Activated naive CD8-positive, alpha-beta T cell (primary cell): Measurements from ENCODE around the gene FAM170A.

Source experiments
- H3K27ac Mint-ChIP-seq: one replicate; pipeline ENCODE4 v1.8.0; 2021; ENCODE audit warnings: mixed read lengths
- H3K27me3 Mint-ChIP-seq: one replicate; pipeline ENCODE4 v1.8.0; 2021; ENCODE audit warnings: mixed read lengths
- H3K36me3 Mint-ChIP-seq: one replicate; pipeline ENCODE4 v1.8.0; 2021; ENCODE audit warnings: mixed read lengths
- H3K4me1 Mint-ChIP-seq: one replicate; pipeline ENCODE4 v1.8.0; 2021; ENCODE audit warnings: low read depth, mixed read lengths
- H3K4me3 Mint-ChIP-seq: one replicate; pipeline ENCODE4 v1.8.0; 2021; ENCODE audit warnings: mild to moderate bottlenecking, mixed read lengths
- H3K9me3 Mint-ChIP-seq: one replicate; pipeline ENCODE4 v1.8.0; 2021; ENCODE audit warnings: low read depth, mixed read lengths

Gene FAM170A, protein sequence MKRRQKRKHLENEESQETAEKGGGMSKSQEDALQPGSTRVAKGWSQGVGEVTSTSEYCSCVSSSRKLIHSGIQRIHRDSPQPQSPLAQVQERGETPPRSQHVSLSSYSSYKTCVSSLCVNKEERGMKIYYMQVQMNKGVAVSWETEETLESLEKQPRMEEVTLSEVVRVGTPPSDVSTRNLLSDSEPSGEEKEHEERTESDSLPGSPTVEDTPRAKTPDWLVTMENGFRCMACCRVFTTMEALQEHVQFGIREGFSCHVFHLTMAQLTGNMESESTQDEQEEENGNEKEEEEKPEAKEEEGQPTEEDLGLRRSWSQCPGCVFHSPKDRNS

GRCh38 chr5:119629339-119629738 lies at the start of gene FAM170A:
Gene FAM170A, plus strand, starts transcription at chr5:119629558. Its CDS starts 211 bp downstream, at chr5:119629769.
- no peaks in the 10 kb centered on the region for H3K9me3 Mint-ChIP-seq
- H3K36me3 Mint-ChIP-seq, result no peaks in the 10 kb centered on the region
- no peak within 1 kb of the TSS for H3K27ac Mint-ChIP-seq
- no peak within 1 kb of the TSS for H3K4me3 Mint-ChIP-seq
- H3K27me3 Mint-ChIP-seq, result peaks cover 1% of the 10 kb centered on the region
- no peaks in the 10 kb centered on the region for H3K4me1 Mint-ChIP-seq

- H3K27ac Mint-ChIP-seq, result no peak overlapping the region
These were observed 46.4 kb upstream of the FAM170A start for GRCh38 chr5:119582987-119583386.

GRCh38 chr5:119583684-119584083 lies 45.7 kb upstream of the FAM170A start:
- Mint-ChIP-seq H3K9me3 (no peaks in the 10 kb centered on the region), H3K36me3 (no peaks in the 10 kb centered on the region), H3K4me1 (no peaks in the 10 kb centered on the region), H3K27me3 (peaks cover 4% of the 10 kb centered on the region), H3K27ac (no peak overlapping the region), H3K4me3 (no peak overlapping the region)

More at GRCh38 chr5:119582987-119583386, 46.4 kb upstream of the FAM170A start:
- H3K27me3 Mint-ChIP-seq, result peaks cover 4% of the 10 kb centered on the region
- no peaks in the 10 kb centered on the region for H3K4me1 Mint-ChIP-seq
- no peaks in the 10 kb centered on the region for H3K36me3 Mint-ChIP-seq
- no peaks in the 10 kb centered on the region for H3K9me3 Mint-ChIP-seq
- no peak overlapping the region for H3K4me3 Mint-ChIP-seq

GRCh38 chr5:119596046-119596445 lies 33.3 kb upstream of the FAM170A start:
- peaks cover 10% of the 10 kb centered on the region for H3K9me3 Mint-ChIP-seq
- H3K4me3 Mint-ChIP-seq, result no peak overlapping the region
- H3K4me1 Mint-ChIP-seq, result no peaks in the 10 kb centered on the region
- no peak overlapping the region for H3K27ac Mint-ChIP-seq
- no peaks in the 10 kb centered on the region for H3K36me3 Mint-ChIP-seq
- H3K27me3 Mint-ChIP-seq, result no peaks in the 10 kb centered on the region

GRCh38 chr5:119597728-119598298 lies 31.5 kb upstream of the FAM170A start:
- Mint-ChIP-seq H3K4me3 (no peak overlapping the region), H3K36me3 (no peaks in the 10 kb centered on the region), H3K27ac (no peak overlapping the region), H3K9me3 (peaks cover 3% of the 10 kb centered on the region), H3K27me3 (no peaks in the 10 kb centered on the region), H3K4me1 (no peaks in the 10 kb centered on the region)

DNA sequence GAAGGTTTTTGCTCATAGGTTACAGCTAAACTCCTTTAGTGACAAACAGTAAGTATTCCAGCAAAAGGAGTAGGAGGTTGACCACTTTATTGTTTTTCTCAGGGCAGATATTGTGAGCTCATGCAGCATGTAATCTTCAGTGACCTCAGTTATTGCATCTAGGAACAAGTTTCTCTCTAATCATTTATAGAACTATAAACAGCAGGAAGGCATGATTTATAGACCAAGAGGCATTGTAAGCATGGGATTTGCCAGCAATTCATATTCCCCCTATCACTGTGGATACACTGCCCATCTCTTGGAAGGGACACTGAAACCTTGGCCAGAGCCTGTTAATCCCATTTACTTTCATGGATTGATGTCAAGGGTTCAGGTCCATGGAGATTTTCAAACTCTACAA lies 15.4 kb upstream of the FAM170A start:
- H3K27me3 Mint-ChIP-seq, result peaks cover 9% of the 10 kb centered on the region
- no peaks in the 10 kb centered on the region for H3K36me3 Mint-ChIP-seq
- H3K4me3 Mint-ChIP-seq, result no peak overlapping the region
- no peaks in the 10 kb centered on the region for H3K4me1 Mint-ChIP-seq
- H3K27ac Mint-ChIP-seq, result no peak overlapping the region
- H3K9me3 Mint-ChIP-seq, result peaks cover 6% of the 10 kb centered on the region

DNA sequence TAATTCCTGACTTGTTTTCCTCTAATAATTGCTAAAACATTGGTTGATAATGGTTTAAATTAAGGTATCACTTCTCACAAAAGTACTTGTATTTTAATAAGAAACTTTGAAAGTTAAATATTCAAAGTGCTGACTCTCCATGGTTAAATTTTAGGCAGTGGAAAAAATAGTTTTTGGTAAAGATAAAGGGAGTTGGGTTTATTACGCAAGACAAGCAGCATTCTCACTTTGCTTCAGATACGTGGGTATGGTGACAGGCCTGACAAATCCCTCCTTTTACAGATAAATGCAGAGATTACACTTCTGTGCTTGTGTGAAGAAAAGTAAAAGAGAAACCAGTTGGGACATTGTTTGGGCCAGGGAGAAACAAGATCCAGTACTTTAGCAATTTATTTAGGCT lies 14.5 kb upstream of the FAM170A start:
- Mint-ChIP-seq H3K27me3 (peaks cover 12% of the 10 kb centered on the region), H3K4me1 (no peaks in the 10 kb centered on the region), H3K27ac (no peak overlapping the region), H3K9me3 (peaks cover 9% of the 10 kb centered on the region), H3K36me3 (no peaks in the 10 kb centered on the region), H3K4me3 (no peak overlapping the region)

- H3K36me3 Mint-ChIP-seq, result no peaks in the 10 kb centered on the region
- H3K27me3 Mint-ChIP-seq, result peaks cover 6% of the 10 kb centered on the region
- no peaks in the 10 kb centered on the region for H3K4me1 Mint-ChIP-seq
- peaks cover 10% of the 10 kb centered on the region for H3K9me3 Mint-ChIP-seq
- no peak overlapping the region for H3K4me3 Mint-ChIP-seq
- H3K27ac Mint-ChIP-seq, result no peak overlapping the region
These were observed 3.3 kb upstream of the FAM170A start for GRCh38 chr5:119626086-119626485.

- Mint-ChIP-seq H3K27ac (no peak overlapping the region), H3K36me3 (no peaks in the 10 kb centered on the region), H3K4me3 (no peak overlapping the region), H3K4me1 (no peaks in the 10 kb centered on the region), H3K9me3 (no peaks in the 10 kb centered on the region), H3K27me3 (no peaks in the 10 kb centered on the region)
These were observed 1.5 kb downstream of the FAM170A start for GRCh38 chr5:119630752-119631440.

GRCh38 chr5:119631660-119632059 lies 2.3 kb downstream of the FAM170A start:
- H3K4me1 Mint-ChIP-seq, result no peaks in the 10 kb centered on the region
- H3K4me3 Mint-ChIP-seq, result no peak overlapping the region
- no peaks in the 10 kb centered on the region for H3K9me3 Mint-ChIP-seq
- no peaks in the 10 kb centered on the region for H3K36me3 Mint-ChIP-seq
- H3K27ac Mint-ChIP-seq, result no peak overlapping the region
- no peaks in the 10 kb centered on the region for H3K27me3 Mint-ChIP-seq

GRCh38 chr5:119651486-119651885 lies 22.1 kb downstream of the FAM170A start:
- no peak overlapping the region for H3K4me3 Mint-ChIP-seq
- no peaks in the 10 kb centered on the region for H3K9me3 Mint-ChIP-seq
- H3K27ac Mint-ChIP-seq, result no peak overlapping the region
- no peaks in the 10 kb centered on the region for H3K4me1 Mint-ChIP-seq
- no peaks in the 10 kb centered on the region for H3K36me3 Mint-ChIP-seq
- H3K27me3 Mint-ChIP-seq, result peaks cover 7% of the 10 kb centered on the region

GRCh38 chr5:119655061-119655460 lies 25.7 kb downstream of the FAM170A start:
- Mint-ChIP-seq H3K36me3 (no peaks in the 10 kb centered on the region), H3K27me3 (peaks cover 6% of the 10 kb centered on the region), H3K27ac (no peak overlapping the region), H3K9me3 (no peaks in the 10 kb centered on the region), H3K4me3 (no peak overlapping the region), H3K4me1 (no peaks in the 10 kb centered on the region)

DNA sequence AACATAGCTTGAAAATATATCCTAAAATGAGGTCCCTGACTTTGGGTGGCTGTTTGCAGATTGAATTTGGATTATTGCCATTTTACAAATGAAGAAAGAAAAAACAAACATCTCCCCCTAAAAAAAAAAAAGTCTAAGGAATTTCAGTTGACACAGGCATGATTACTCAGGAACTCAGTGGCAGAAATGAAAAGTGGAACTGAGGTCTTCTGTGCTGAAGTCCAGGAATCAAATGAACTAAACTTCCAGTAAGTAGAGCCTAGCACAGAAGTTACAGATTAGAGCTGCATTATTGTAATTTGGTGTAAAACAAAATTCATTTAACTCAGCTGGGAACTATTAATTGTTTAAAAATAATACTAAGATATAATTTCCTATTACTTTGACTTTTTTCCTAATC lies 26.7 kb downstream of the FAM170A start:
- H3K27me3 Mint-ChIP-seq, result peaks cover 2% of the 10 kb centered on the region
- no peaks in the 10 kb centered on the region for H3K9me3 Mint-ChIP-seq
- H3K4me1 Mint-ChIP-seq, result no peaks in the 10 kb centered on the region
- no peaks in the 10 kb centered on the region for H3K36me3 Mint-ChIP-seq
- H3K27ac Mint-ChIP-seq, result no peak overlapping the region
- no peak overlapping the region for H3K4me3 Mint-ChIP-seq

GRCh38 chr5:119666542-119666941 lies 37.2 kb downstream of the FAM170A start:
- Mint-ChIP-seq H3K27me3 (peaks cover 3% of the 10 kb centered on the region), H3K27ac (no peak overlapping the region), H3K4me3 (no peak overlapping the region), H3K36me3 (peaks cover 4% of the 10 kb centered on the region), H3K9me3 (peaks cover 15% of the 10 kb centered on the region), H3K4me1 (no peaks in the 10 kb centered on the region)

DNA sequence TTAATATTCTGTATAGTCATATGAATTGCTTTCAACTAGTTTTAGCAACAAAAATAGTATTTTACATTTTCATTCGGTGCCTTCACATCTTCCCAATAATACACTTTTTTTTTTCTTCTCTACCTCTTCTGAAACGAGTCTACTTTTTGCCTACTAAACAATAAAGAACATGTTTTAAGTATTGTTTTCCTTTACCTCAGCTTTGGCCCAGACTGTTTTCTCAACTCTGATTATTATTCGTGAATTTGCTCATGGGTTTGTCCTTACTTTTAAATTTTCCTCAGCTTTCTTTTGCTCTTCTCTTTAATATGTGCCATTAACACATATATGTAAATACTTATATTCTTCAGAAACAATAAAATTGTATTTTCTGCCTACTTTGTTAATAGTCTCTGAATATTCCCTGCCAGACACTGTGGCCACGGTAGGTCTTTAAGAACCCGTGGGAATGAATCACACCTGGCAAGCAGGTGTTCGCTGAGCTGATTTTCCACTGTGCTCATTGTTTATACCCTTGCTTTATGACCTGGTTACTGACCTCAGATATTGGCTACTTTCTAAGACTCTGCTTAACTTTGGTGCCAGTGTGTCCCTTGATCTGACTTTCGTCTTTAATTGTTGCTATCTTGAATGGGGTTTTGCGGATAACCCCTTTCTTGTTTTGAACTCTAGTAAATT lies 49.1 kb downstream of the FAM170A start:
- no peaks in the 10 kb centered on the region for H3K9me3 Mint-ChIP-seq
- H3K27ac Mint-ChIP-seq, result no peak overlapping the region
- H3K4me1 Mint-ChIP-seq, result no peaks in the 10 kb centered on the region
- H3K36me3 Mint-ChIP-seq, result no peaks in the 10 kb centered on the region
- peaks cover 5% of the 10 kb centered on the region for H3K27me3 Mint-ChIP-seq
- no peak overlapping the region for H3K4me3 Mint-ChIP-seq
